DMS79 treated with DMSO at 0.1 percent for 48 hours (cell line): Measurements from ENCODE around the gene STON2.

ENCODE experiments used
- DNase-seq: peaks from one replicate; lab custom pipeline; 2025; lab: John Stamatoyannopoulos, UW

Gene STON2

GRCh38 chr14:81331229-81332021 lies 68.7 kb downstream of the STON2 start:
- no peak for DNase-seq

- no peak for DNase-seq
These were observed 69.5 kb downstream of the STON2 start for GRCh38 chr14:81330619-81331122.

GRCh38 chr14:81329640-81330381 lies 70.3 kb downstream of the STON2 start:
- peak; percentile 90 for DNase-seq

GRCh38 chr14:81326451-81326850 lies 73.7 kb downstream of the STON2 start:
- no peak for DNase-seq

- DNase-seq = peak; percentile 98
These were observed 76.1 kb downstream of the STON2 start for GRCh38 chr14:81324011-81324410.

- peak; percentile 66 for DNase-seq
These were observed 77.0 kb downstream of the STON2 start for GRCh38 chr14:81323093-81323492.

- no peak for DNase-seq
These were observed 80.2 kb downstream of the STON2 start for GRCh38 chr14:81319946-81320345.

- DNase-seq = no peak
These were observed 80.8 kb downstream of the STON2 start for GRCh38 chr14:81319314-81319713.

GRCh38 chr14:81315341-81315740 lies 84.8 kb downstream of the STON2 start:
- DNase-seq = no peak

GRCh38 chr14:81314443-81315175 lies 85.5 kb downstream of the STON2 start:
- DNase-seq = no peak

GRCh38 chr14:81313775-81314429 lies 86.2 kb downstream of the STON2 start:
- DNase-seq = no peak

- DNase-seq = no peak
These were observed 86.9 kb downstream of the STON2 start for GRCh38 chr14:81313200-81313599.

- no peak for DNase-seq
These were observed 87.7 kb downstream of the STON2 start for GRCh38 chr14:81312289-81312876.

- no peak for DNase-seq
These were observed 88.3 kb downstream of the STON2 start for GRCh38 chr14:81311778-81312177.

GRCh38 chr14:81311141-81311540 lies 89.0 kb downstream of the STON2 start:
- DNase-seq = no peak

- DNase-seq = no peak
These were observed 89.5 kb downstream of the STON2 start for GRCh38 chr14:81310606-81311005.

- DNase-seq = no peak
These were observed 90.6 kb downstream of the STON2 start for GRCh38 chr14:81309511-81309910.

GRCh38 chr14:81305743-81306142 lies 94.4 kb downstream of the STON2 start:
- no peak for DNase-seq

GRCh38 chr14:81305065-81305464 lies 95.1 kb downstream of the STON2 start:
- DNase-seq = no peak

GRCh38 chr14:81303258-81303935 lies 96.7 kb downstream of the STON2 start:
- peak; percentile 73 for DNase-seq

- no peak for DNase-seq
These were observed 97.5 kb downstream of the STON2 start for GRCh38 chr14:81302638-81303037.
